Prostate gland (tissue), 2 donors: ENCODE measurements around the gene MRPS15. TPM values are rescaled to one million over a fixed set of nuclear protein-coding genes. Genes with fewer than 3 reads are reported as not detected.
"Not testable (repeated sequence)": the region's sequence is repeated elsewhere in the genome, so short reads cannot be mapped to it uniquely, and the experiment has no call there.

Experiments
- DNase-seq: peaks from one replicate; pipeline ENCODE4 v3.0.0-alpha.2; 2019; ENCODE audit warnings: low spot score
- H3K27ac ChIP-seq, 2 donors: fragments of 200-600 bp; sonication (generic); 2 replicates each; pipeline ENCODE4 v1.5.1; 2017 to 2019
- H3K27me3 ChIP-seq: fragments of 200-600 bp; sonication (generic); replicated peaks from 2 replicates; pipeline ENCODE4 v1.5.1; 2019; ENCODE audit not compliant: insufficient read depth
- H3K36me3 ChIP-seq, 2 donors: fragments of 200-600 bp; sonication (generic); 1 replicate in 1 of 2; 2 replicates in 1 of 2; pipeline versions ENCODE4 v1.5.1 to v1.8.1; 2017 to 2019
- H3K4me1 ChIP-seq: fragments of 200-600 bp; sonication (generic); replicated peaks from 2 replicates; pipeline ENCODE4 v1.5.1; 2019
- H3K4me3 ChIP-seq, 2 donors: fragments of 200-600 bp; sonication (generic); 2 replicates each; pipeline ENCODE4 v1.5.1; 2017 to 2019
- H3K9me3 ChIP-seq: fragments of 200-600 bp; sonication (generic); 2 replicates; pipeline ENCODE4 v1.5.1; 2017
- POLR2A ChIP-seq: fragments of 450-650 bp; IDR thresholded peaks from one replicate; pipeline ENCODE4 v1.6.1; 2016; ENCODE audit warnings: antibody characterized with exemption, mild to moderate bottlenecking
- POLR2AphosphoS5 ChIP-seq: sonication (generic); formaldehyde crosslinking; IDR thresholded peaks from one replicate; pipeline ENCODE4 v1.6.1; 2017; ENCODE audit warnings: antibody characterized with exemption
- WGBS: methylation state at CpG from one replicate; pipeline ENCODE4 v1.1.5; 2018; 5-methylcytosine and 5-hydroxymethylcytosine counted together
- intact Hi-C: fragments of 100-400 bp; cut with DNase I; formaldehyde crosslinking; loops from one replicate; pipeline ENCODE4 v1.14.2; 2022
- total RNA-seq, 2 donors: library from RNA; depleted of rRNA; stranded (reverse); fragments of >200 nt; gene quantifications; one replicate each; pipeline ENCODE4 v1.1.0, GENCODE V29; 2016
- TF ChIP-seq, protein P1 (sequence below), 4 experiments: fragments of 200-600 bp in 2 of 4; fragments of 450-650 bp in 2 of 4; sonication (generic) in 2 of 4; IDR thresholded peaks; 1 replicate in 3 of 4; 2 replicates in 1 of 4; pipeline ENCODE4 v1.5.1; 2016 to 2019; ENCODE audit warnings: antibody characterized with exemption in 4 of 4, mild to moderate bottlenecking in 2 of 4, moderate library complexity in 2 of 4

The MRPS15 gene
- total RNA-seq, 2 donors from 2014 or later, result 53.3 to 66.0 TPM

DNA sequence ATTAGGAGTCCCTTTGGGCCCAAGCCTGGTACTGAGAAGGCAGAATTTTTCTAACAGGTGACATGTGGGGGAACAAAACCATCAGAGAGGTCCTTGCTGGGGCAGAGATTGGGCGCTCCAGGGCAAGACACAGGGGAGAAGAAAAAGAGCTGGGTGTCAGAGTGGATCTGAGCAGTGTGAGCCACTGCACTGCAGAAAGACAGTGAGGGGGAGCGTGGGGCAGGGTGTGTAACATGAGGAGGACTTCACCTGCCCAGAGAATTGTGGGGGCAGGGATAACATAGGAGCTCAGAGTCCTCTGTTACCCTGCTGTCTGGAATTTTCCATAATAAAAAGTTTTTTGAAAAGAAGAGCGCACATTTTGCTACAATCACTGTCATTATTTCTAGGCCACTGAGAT lies 44.1 kb upstream of the MRPS15 start:
- TF ChIP-seq, protein P1, sequence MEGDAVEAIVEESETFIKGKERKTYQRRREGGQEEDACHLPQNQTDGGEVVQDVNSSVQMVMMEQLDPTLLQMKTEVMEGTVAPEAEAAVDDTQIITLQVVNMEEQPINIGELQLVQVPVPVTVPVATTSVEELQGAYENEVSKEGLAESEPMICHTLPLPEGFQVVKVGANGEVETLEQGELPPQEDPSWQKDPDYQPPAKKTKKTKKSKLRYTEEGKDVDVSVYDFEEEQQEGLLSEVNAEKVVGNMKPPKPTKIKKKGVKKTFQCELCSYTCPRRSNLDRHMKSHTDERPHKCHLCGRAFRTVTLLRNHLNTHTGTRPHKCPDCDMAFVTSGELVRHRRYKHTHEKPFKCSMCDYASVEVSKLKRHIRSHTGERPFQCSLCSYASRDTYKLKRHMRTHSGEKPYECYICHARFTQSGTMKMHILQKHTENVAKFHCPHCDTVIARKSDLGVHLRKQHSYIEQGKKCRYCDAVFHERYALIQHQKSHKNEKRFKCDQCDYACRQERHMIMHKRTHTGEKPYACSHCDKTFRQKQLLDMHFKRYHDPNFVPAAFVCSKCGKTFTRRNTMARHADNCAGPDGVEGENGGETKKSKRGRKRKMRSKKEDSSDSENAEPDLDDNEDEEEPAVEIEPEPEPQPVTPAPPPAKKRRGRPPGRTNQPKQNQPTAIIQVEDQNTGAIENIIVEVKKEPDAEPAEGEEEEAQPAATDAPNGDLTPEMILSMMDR (IDR thresholded peaks at IDR 0.05), result no peak
- TF ChIP-seq POLR2AphosphoS5 (no peak), POLR2A (no peak)
- Histone ChIP-seq H3K4me3 (no peak overlapping the region), H3K9me3 (no peaks in the 10 kb centered on the region), H3K4me1 (no peaks in the 10 kb centered on the region), H3K27ac (no peak overlapping the region), H3K36me3 (no peaks in the 10 kb centered on the region), H3K27me3 (peaks cover 3% of the 10 kb centered on the region)
- intact Hi-C loops, result no loop called here
- WGBS, result 73% methylated on average over 3 of the region's 3 CpGs
- DNase-seq, result no peak

DNA sequence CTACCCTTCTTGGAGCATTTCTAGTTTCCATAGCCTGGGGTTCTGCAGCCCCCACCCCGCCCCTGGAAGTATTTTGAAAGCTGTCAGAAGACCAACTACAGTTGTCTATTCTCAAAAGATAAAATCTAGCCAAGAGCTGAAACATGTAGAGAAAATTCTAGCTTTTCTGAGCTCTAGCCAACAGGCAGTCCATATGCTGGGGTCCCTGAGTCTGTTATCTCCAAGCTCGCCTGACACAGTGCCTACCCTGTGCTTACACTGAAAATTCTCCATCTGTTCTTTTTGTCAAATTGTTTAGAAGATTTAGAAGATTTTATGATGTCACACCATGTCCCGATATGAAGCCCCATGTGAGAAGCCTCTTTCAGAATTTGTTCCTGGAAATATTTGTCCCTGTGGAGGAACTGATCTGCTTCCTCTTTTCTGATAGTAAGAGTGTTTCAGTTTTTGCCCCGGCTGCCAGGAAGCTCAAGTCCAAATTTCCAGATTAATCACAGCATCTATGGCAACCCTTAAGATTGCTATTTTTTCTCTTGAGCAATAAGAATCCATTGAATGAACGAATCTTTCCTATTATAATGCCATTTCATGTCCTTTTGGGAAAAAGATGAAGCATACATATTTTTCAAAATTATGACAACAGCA lies 42.2 kb upstream of the MRPS15 start:
- Histone ChIP-seq H3K36me3 (no peaks in the 10 kb centered on the region), H3K4me3 (no peak overlapping the region), H3K27ac (no peak overlapping the region)

DNA sequence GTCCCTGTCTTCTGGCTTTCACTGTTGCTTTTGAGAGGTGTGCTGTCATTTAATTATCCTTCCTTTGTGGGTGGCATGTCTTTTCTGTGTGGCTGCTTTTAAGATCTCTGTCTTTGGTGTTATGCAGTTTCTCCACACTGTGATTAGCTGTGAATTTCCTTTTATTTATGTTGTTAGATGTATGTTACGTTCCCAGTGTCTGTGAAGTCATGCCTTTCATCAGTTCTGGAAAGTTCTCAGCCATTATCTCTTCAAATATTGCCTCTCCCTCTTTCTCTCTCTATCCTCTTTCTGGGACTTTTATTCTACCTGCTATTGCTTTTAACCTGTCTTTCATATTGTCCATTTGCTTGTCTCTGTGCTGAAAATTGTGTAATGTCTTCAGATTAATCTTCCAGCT lies 39.5 kb upstream of the MRPS15 start:
- Histone ChIP-seq H3K9me3 (no peaks in the 10 kb centered on the region), H3K27me3 (peaks cover 3% of the 10 kb centered on the region), H3K27ac (no peak overlapping the region), H3K4me3 (no peak overlapping the region), H3K36me3 (no peaks in the 10 kb centered on the region), H3K4me1 (no peaks in the 10 kb centered on the region)
- no peak for DNase-seq
- 79% methylated on average over 1 of the region's 1 CpG for WGBS
- TF ChIP-seq POLR2AphosphoS5, result no peak
- TF ChIP-seq, protein P1 (IDR thresholded peaks at IDR 0.05), result no peak
- no peak for TF ChIP-seq POLR2A
- intact Hi-C loops, result no loop called here

More for the DNA sequence above, 42.2 kb upstream of the MRPS15 start:
- no peaks in the 10 kb centered on the region for H3K4me1 ChIP-seq
- 47% methylated on average over 5 of the region's 5 CpGs for WGBS
- no peak for DNase-seq
- H3K9me3 ChIP-seq, result no peaks in the 10 kb centered on the region
- H3K27me3 ChIP-seq, result peaks cover 3% of the 10 kb centered on the region
- intact Hi-C loops, result no loop called here
- TF ChIP-seq POLR2AphosphoS5 (no peak), POLR2A (no peak)
- TF ChIP-seq, protein P1 (IDR thresholded peaks at IDR 0.05), result no peak

DNA sequence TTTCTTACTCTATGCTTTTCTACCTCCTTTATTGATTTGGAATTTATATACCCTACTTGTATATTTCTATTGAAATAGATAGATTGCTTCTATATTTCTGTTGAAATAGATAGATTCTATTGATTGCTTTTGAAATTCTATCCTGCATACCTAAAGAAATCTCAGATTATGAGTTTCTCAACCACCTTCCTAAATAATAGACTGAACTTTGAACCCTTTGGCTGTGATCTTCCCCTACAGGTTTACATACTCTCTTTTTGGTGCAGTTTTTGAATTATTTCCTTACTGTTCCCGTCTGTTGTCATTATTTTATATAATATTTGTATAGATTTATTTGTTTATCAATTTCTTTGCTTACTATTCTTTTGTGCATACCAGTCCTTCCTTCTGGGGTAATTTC lies 39.0 kb upstream of the MRPS15 start:
- H3K36me3 ChIP-seq, result no peaks in the 10 kb centered on the region
- intact Hi-C loops, result no loop called here
- WGBS, result 66% methylated on average over 1 of the region's 1 CpG
- no peaks in the 10 kb centered on the region for H3K9me3 ChIP-seq
- H3K4me1 ChIP-seq, result no peaks in the 10 kb centered on the region
- TF ChIP-seq POLR2A (no peak), POLR2AphosphoS5 (no peak)
- TF ChIP-seq, protein P1 (IDR thresholded peaks at IDR 0.05), result no peak
- no peak for DNase-seq
- no peak overlapping the region for H3K4me3 ChIP-seq
- H3K27ac ChIP-seq, result no peak overlapping the region
- peaks cover 3% of the 10 kb centered on the region for H3K27me3 ChIP-seq

DNA sequence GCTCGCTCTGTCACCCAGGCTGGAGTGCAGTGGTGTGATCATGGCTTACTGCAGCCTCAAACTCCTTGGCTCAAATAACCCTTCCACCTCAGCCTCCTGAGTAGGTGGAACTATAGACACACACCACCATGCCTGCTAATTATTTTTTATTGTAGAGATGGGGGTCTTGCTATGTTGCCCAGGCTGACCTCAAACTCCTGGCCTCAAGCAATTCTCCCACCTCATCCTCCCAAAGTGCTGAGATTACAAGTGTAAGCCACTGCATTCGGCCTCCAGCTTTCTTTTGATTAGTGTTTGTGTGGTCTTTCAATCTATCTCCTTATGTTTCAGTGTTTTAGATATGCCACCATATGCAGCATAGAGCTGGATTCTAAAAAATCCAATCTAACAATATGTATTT lies 38.4 kb upstream of the MRPS15 start:
- Histone ChIP-seq H3K4me3 (no peak overlapping the region), H3K27ac (no peak overlapping the region), H3K27me3 (peaks cover 2% of the 10 kb centered on the region), H3K9me3 (no peaks in the 10 kb centered on the region), H3K4me1 (no peaks in the 10 kb centered on the region), H3K36me3 (no peaks in the 10 kb centered on the region)
- TF ChIP-seq, protein P1 (IDR thresholded peaks at IDR 0.05), result no peak
- TF ChIP-seq POLR2AphosphoS5 (no peak), POLR2A (no peak)
- intact Hi-C loops, result no loop called here
- 46% methylated on average over 2 of the region's 2 CpGs for WGBS
- no peak for DNase-seq

DNA sequence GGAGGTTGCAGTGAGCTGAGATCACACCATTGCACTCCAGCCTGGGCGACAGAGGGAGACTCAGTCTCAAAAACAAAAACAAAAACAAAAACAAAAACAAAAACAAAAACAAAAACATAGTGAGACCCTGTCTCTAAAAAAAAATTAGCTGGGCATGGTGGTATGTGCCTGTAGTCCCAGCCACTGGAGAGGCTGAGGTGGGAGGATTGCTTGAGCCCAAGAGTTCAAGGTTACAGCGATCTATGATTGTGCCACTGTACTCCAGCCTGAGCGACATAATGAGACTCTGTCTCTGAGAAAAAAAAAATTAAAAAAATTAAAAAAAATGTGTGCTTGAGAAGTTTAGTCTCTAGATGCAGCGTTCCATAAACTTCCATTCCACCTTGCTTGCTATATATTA lies 37.7 kb upstream of the MRPS15 start:
- H3K4me3 ChIP-seq, H3K9me3 ChIP-seq, DNase-seq, H3K4me1 ChIP-seq, intact Hi-C loops, H3K27me3 ChIP-seq, H3K27ac ChIP-seq, H3K36me3 ChIP-seq: not testable (repeated sequence)
- 90% methylated on average over 4 of the region's 4 CpGs for WGBS
